NT2/D1 (cell line): Measurements from ENCODE around the gene CHEK2.

Source experiments
- SUZ12 ChIP-seq: IDR thresholded peaks from 2 replicates; pipeline ENCODE4 v1.6.1; 2011; ENCODE audit not compliant: insufficient read length, insufficient read depth; ENCODE audit errors: extremely low read depth
- YY1 ChIP-seq: IDR thresholded peaks from 2 replicates; pipeline ENCODE4 v1.6.1; 2011; ENCODE audit not compliant: insufficient read length, insufficient read depth

- no peak for TF ChIP-seq YY1
- TF ChIP-seq SUZ12 = no peak
Measured at GRCh38 chr22:28773461-28773867, 31.8 kb upstream of the CHEK2 start.
